HepG2 (cell line): ENCODE measurements around the gene RPL18. TPM values are rescaled to one million over a fixed set of nuclear protein-coding genes. Genes with fewer than 3 reads are reported as not detected.

Experiments used
- ATAC-seq: fragments of 200-7000 bp; cut with Tn5 transposase; 3 replicates; pipeline ENCODE4 v1.9.1; 2020; ENCODE audit warnings: mild to moderate bottlenecking, moderate library complexity
- BruUV-seq: library from RNA; stranded (reverse); fragments of 400-500 nt; replicated peaks from 2 replicates; lab custom pipeline; 2021; lab: Mats Ljungman, UMichigan
- CTCF ChIA-PET: fragments of 300-600 bp; formaldehyde crosslinking; extraction: SDS; loops from one replicate; lab custom pipeline; 2021; ENCODE audit warnings: low total read pairs, inconsistent platforms, low intra/inter-chr PET ratio; lab: Yijun Ruan, JAX
- POLR2A ChIA-PET: fragments of 350-600 bp; sonication (Branson Sonifier 250); formaldehyde crosslinking; loops from one replicate; lab custom pipeline; 2020; ENCODE audit warnings: antibody characterized with exemption, inconsistent platforms; lab: Yijun Ruan, JAX
- DNase-seq: peaks from one replicate; pipeline ENCODE4 v3.0.0-alpha.2; 2015; ENCODE audit warnings: low spot score
- FAIRE-seq: peaks from 3 replicates; lab custom pipeline; 2011; peaks lifted over from hg19 to GRCh38; lab: Jason Lieb, UNC
- H2AFZ ChIP-seq: one replicate; pipeline ENCODE4 v1.6.1; 2011; ENCODE audit warnings: low read length, inconsistent platforms
- H3K27ac ChIP-seq: fragments of 300-600 bp; 3 replicates; pipeline ENCODE4 v1.8.0; 2011; ENCODE audit warnings: mixed run types, mild to moderate bottlenecking, mixed read lengths, low read length, inconsistent platforms; ENCODE audit not compliant: insufficient read depth; ENCODE audit errors: extremely low read length
- H3K27me3 ChIP-seq, 2 experiments: fragments of 200-600 bp in 1 of 2; 2 replicates in 1 of 2; 3 replicates in 1 of 2; pipeline versions ENCODE4 v1.6.0 to v1.8.0; 2011; ENCODE audit warnings: low read length in 2 of 2, mild to moderate bottlenecking in 2 of 2, moderate library complexity in 2 of 2, inconsistent platforms in 1 of 2; ENCODE audit not compliant: insufficient read depth in 2 of 2, control insufficient read depth in 1 of 2
- H3K36me3 ChIP-seq, 2 experiments: fragments of 200-600 bp in 1 of 2; replicated peaks in 1 of 2; 2 replicates in 1 of 2; 3 replicates in 1 of 2; pipeline versions ENCODE4 v1.5.1 to v1.8.0; 2011; ENCODE audit warnings: low read length in 2 of 2, inconsistent platforms in 1 of 2; ENCODE audit not compliant: insufficient read depth in 2 of 2, control insufficient read depth in 1 of 2
- H3K4me1 ChIP-seq: 2 replicates; pipeline ENCODE4 v1.5.1; 2012; ENCODE audit warnings: low read length, inconsistent platforms; ENCODE audit not compliant: insufficient read depth
- H3K4me2 ChIP-seq: 2 replicates; pipeline ENCODE4 v1.6.0; 2011; ENCODE audit warnings: low read depth, low read length, inconsistent platforms
- H3K4me3 ChIP-seq, 3 experiments: fragments of 200-600 bp in 1 of 3; sonication (generic), shearing (Covaris generic) in 1 of 3; replicated peaks in 1 of 3; 2 replicates each; pipeline ENCODE4 v1.5.1; 2011 to 2016; ENCODE audit warnings: low read length in 3 of 3, inconsistent platforms in 2 of 3, low read depth in 2 of 3, mild to moderate bottlenecking in 2 of 3, control low read depth in 1 of 3, mixed read lengths in 1 of 3; ENCODE audit not compliant: insufficient read depth in 1 of 3
- H3K79me2 ChIP-seq: one replicate; pipeline ENCODE4 v1.6.1; 2011; ENCODE audit warnings: low read length, inconsistent platforms; ENCODE audit not compliant: insufficient read depth
- H3K9ac ChIP-seq: 2 replicates; pipeline ENCODE4 v1.6.0; 2011; ENCODE audit warnings: mild to moderate bottlenecking, low read depth, low read length, inconsistent platforms; ENCODE audit not compliant: insufficient read depth
- H3K9me3 ChIP-seq: 2 replicates; pipeline ENCODE4 v1.5.1; 2012; ENCODE audit warnings: mild to moderate bottlenecking, low read length
- H4K20me1 ChIP-seq: 2 replicates; pipeline ENCODE4 v1.6.0; 2011; ENCODE audit warnings: inconsistent platforms, mild to moderate bottlenecking, low read length, moderate library complexity; ENCODE audit not compliant: insufficient read depth
- AGO2 ChIP-seq: fragments of 200-400 bp; formaldehyde crosslinking; optimal IDR thresholded peaks from 2 replicates; pipeline ENCODE3; 2017; ENCODE audit warnings: mild to moderate bottlenecking, low read depth, low read length, moderate library complexity
- ARID5B ChIP-seq: IDR thresholded peaks from 2 replicates; pipeline ENCODE4 v1.4.0; 2020; ENCODE audit warnings: mild to moderate bottlenecking, missing genetic modification reagents
- GABPA ChIP-seq, 2 experiments: IDR thresholded peaks; 2 replicates each; pipeline ENCODE4 v1.6.1; 2011 to 2016; ENCODE audit warnings: low read depth in 2 of 2, low read length in 1 of 2, missing biosample characterization in 1 of 2, missing genetic modification characterization in 1 of 2
- LRRFIP1 ChIP-seq: sonication (generic); formaldehyde crosslinking; conservative IDR thresholded peaks from 2 replicates; pipeline ENCODE4 v1.4.0; 2020; ENCODE audit warnings: missing genetic modification reagents
- POLR2A ChIP-seq, 2 experiments: IDR thresholded peaks; 2 replicates each; pipeline ENCODE4 v1.6.1; 2011; ENCODE audit warnings: low read depth in 2 of 2, low read length in 2 of 2, mild to moderate bottlenecking in 1 of 2, moderate library complexity in 1 of 2; ENCODE audit not compliant: insufficient read depth in 1 of 2
- RBFOX2 ChIP-seq: fragments of 200-400 bp; formaldehyde crosslinking; IDR thresholded peaks from 2 replicates; pipeline ENCODE4 v1.6.1; 2017; ENCODE audit warnings: low read depth, mild to moderate bottlenecking, low read length
- ZNF512B ChIP-seq: sonication (generic); formaldehyde crosslinking; IDR thresholded peaks from 2 replicates; pipeline ENCODE4 v1.5.1; 2020; ENCODE audit warnings: missing genetic modification reagents, mild to moderate bottlenecking, borderline replicate concordance
- ZNF768 ChIP-seq: sonication (generic); formaldehyde crosslinking; IDR thresholded peaks from 2 replicates; pipeline ENCODE4 v1.4.0; 2020; ENCODE audit warnings: missing genetic modification reagents
- WGBS: methylation state at CpG from one replicate; pipeline ENCODE4 v1.1.6; 2017; ENCODE audit warnings: low lambda C conversion rate; 5-methylcytosine and 5-hydroxymethylcytosine counted together
- in situ Hi-C: cut with HindIII; loops from 2 replicates; pipeline ENCODE4 v1.10.0; 2017; ENCODE audit warnings: low pct_unique_long_range_greater_than_20kb; ENCODE audit not compliant: extremely low pct_ligation_motif_present
- intact Hi-C: fragments of 100-400 bp; cut with micrococcal nuclease; formaldehyde crosslinking; loops from one replicate; pipeline ENCODE4 v1.10.0; 2022; ENCODE audit not compliant: unreplicated experiment
- polyA plus RNA-seq, 8 experiments: library from polyadenylated mRNA; depleted of rRNA in 3 of 8; stranded (reverse) in 7 of 8; unstranded in 1 of 8; fragments of >200 nt; fragmentation: Illumina TruSeq in 4 of 8; extraction: Trizol in 4 of 8; gene quantifications; 2 replicates each; pipeline versions ENCODE4 v1.2.1 to v1.2.3, GENCODE V29; 2011 to 2016; ENCODE audit warnings: low read depth in 4 of 8, missing spikeins in 1 of 8, mixed read lengths in 1 of 8; ENCODE audit not compliant: insufficient read depth in 1 of 8
- total RNA-seq, 5 experiments: library from RNA; depleted of rRNA; stranded (reverse); fragments of >200 nt; fragmentation: Illumina TruSeq; extraction: Trizol; gene quantifications; 2 replicates each; pipeline ENCODE4 v1.2.3, GENCODE V29; 2016; ENCODE audit warnings: low read depth in 1 of 5

The RPL18 gene
- total and polyA plus RNA-seq, 2 of the 13 experiments (the other 11 are each of a cell fraction or from before 2014, with no cell fraction given) = 1,485 to 1,639 TPM

DNA sequence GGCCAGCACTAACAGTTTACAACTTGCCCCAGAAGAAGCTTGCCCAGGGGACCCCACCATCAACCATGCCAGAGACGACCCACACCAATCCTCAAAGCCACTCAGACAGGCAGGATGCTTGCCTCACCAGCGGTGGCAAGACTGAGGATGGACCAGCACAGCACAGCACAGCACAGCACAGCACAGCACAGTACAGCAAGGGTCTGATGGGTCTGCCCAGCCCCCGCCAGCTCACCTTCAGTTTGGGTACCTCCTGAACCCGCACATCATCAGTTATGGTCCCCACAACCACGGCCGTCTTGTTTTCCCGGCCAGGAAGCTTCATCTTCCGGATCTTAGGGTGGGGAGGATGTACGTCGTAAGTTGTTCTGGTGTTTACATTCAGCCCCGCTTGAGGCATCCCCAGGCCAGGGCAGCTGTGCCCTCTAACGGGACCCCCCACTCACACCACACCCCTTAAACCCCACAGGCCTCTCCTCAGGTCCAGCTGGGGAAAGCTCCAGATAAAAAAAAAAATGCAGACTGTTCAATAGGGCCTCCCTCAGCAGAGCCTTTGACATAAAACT lies 2.4 kb downstream of the RPL18 start (continued):
- 0 out of 2 replicates have a peak, but pooled peaks have one; percentile 15 for TF ChIP-seq GABPA (IDR thresholded peaks at IDR 0.05; ENCODE audit: low read depth, low read length)
- TF ChIP-seq GABPA (CRISPR knock-in tag; IDR thresholded peaks at IDR 0.05; ENCODE audit: low read depth) = no peak
- 0 out of 2 replicates have a peak, but pooled peaks have one; percentile 41 for TF ChIP-seq ZNF768 (CRISPR knock-in tag)
- TF ChIP-seq ZNF512B (CRISPR knock-in tag) = no peak
- no peak for TF ChIP-seq ARID5B (CRISPR knock-in tag)

- Histone ChIP-seq H3K27me3 (no peaks in the 10 kb centered on the region; a peak in 1 of 5 replicates), H2AFZ (no peak overlapping the region), H3K4me1 (peaks cover 44% of the 10 kb centered on the region), H3K36me3 (peaks cover 15 to 28% of the 10 kb centered on the region in 2 experiments), H4K20me1 (peaks cover 38% of the 10 kb centered on the region), H3K27ac (no peak overlapping the region), H3K4me2 (no peak overlapping the region), H3K4me3 (no peak overlapping the region), H3K9me3 (no peaks in the 10 kb centered on the region), H3K79me2 (peaks cover 33% of the 10 kb centered on the region), H3K9ac (no peak overlapping the region)
- CTCF ChIA-PET = no interaction called here
- POLR2A ChIA-PET = interaction anchor here (1.2 kb wide), 1 partner anchor 15 kb away, joined by 3 read pairs; no protein-coding TSS in a partner anchor
- ATAC-seq (no peak), FAIRE-seq (no peak), DNase-seq (no peak)
- in situ Hi-C loops = no loop called here
- no peak for TF ChIP-seq LRRFIP1 (CRISPR knock-in tag)
- TF ChIP-seq RBFOX2 = peak; percentile 79
- peak in 1 of 2 experiments; percentile 28; a peak in 2 of 4 replicates for TF ChIP-seq POLR2A (IDR thresholded peaks at IDR 0.05; ENCODE audit: insufficient read depth in 1 of 2, low read depth in 2 of 2, low read length in 2 of 2)
- TF ChIP-seq AGO2 = peak; percentile 56
- BruUV-seq = no TSS peak
- WGBS = 93% methylated on average over 5 of the region's 16 CpGs
- intact Hi-C loops = no loop called here
Measured at GRCh38 chr19:48616041-48616436, 2.9 kb downstream of the RPL18 start.
